ENCODE data around the gene ZNF296. TPM values are rescaled to one million over a fixed set of nuclear protein-coding genes. Genes with fewer than 3 reads are reported as not detected.

Gene ZNF296
- total and polyA plus RNA-seq, 2 of the 13 experiments (the other 11 are each of a cell fraction or from before 2014, with no cell fraction given) = 0.26 to 0.62 TPM

- TF ChIP-seq POLR2AphosphoS2 (IDR thresholded peaks at IDR 0.05; ENCODE audit: low read depth, low read length) (no peak), GABPB1 (CRISPR knock-in tag; IDR thresholded peaks at IDR 0.05) (peak; percentile 33; the same call in 1 of the 2 replicates), IRX3 (CRISPR knock-in tag; IDR thresholded peaks at IDR 0.05; ENCODE audit: borderline replicate concordance, low read depth) (no peak), IRF9 (CRISPR knock-in tag; IDR thresholded peaks at IDR 0.05; ENCODE audit: borderline replicate concordance) (no peak), ZNF513 (CRISPR knock-in tag; conservative IDR thresholded peaks at IDR 0.05) (no peak), ZNF784 (CRISPR knock-in tag; IDR thresholded peaks at IDR 0.05; ENCODE audit: borderline replicate concordance) (no peak), SRSF9 (IDR thresholded peaks at IDR 0.05; ENCODE audit: borderline replicate concordance, insufficient read depth, low read depth, low read length, poor library complexity, severe bottlenecking) (no peak), ZNF749 (CRISPR knock-in tag; IDR thresholded peaks at IDR 0.05; ENCODE audit: borderline replicate concordance) (no peak), FOXK1 (CRISPR knock-in tag; IDR thresholded peaks at IDR 0.05; ENCODE audit: borderline replicate concordance, low read depth) (no peak), GATAD1 (CRISPR knock-in tag; IDR thresholded peaks at IDR 0.05) (0 out of 2 replicates have a peak, but pooled peaks have one; percentile 36), MAFF (IDR thresholded peaks at IDR 0.05; ENCODE audit: low read depth, low read length) (no peak), CENPX (CRISPR knock-in tag; IDR thresholded peaks at IDR 0.05) (no peak), ZUFSP (CRISPR knock-in tag; IDR thresholded peaks at IDR 0.05; ENCODE audit: borderline replicate concordance) (no peak), BHLHE40 (IDR thresholded peaks at IDR 0.05; ENCODE audit: low read length) (no peak), ZNF101 (CRISPR knock-in tag; IDR thresholded peaks at IDR 0.05; ENCODE audit: borderline replicate concordance, low read depth) (no peak), AGO1 (IDR thresholded peaks at IDR 0.05; ENCODE audit: low read depth, low read length, poor library complexity, severe bottlenecking) (no peak), SALL2 (CRISPR knock-in tag; IDR thresholded peaks at IDR 0.05) (no peak), PAX8 (CRISPR knock-in tag; IDR thresholded peaks at IDR 0.05; ENCODE audit: borderline replicate concordance) (no peak), ZNF891 (CRISPR knock-in tag; IDR thresholded peaks at IDR 0.05) (no peak; the same call in 1 of the 2 replicates), SRSF1 (optimal IDR thresholded peaks at IDR 0.05; ENCODE audit: low read depth, low read length) (no peak), HMG20A (CRISPR knock-in tag; IDR thresholded peaks at IDR 0.05; ENCODE audit: borderline replicate concordance) (no peak), SRY (CRISPR knock-in tag; IDR thresholded peaks at IDR 0.05) (no peak), ZNF12 (CRISPR knock-in tag; IDR thresholded peaks at IDR 0.05) (0 out of 2 replicates have a peak, but pooled peaks have one; percentile 29), PCBP1 (IDR thresholded peaks at IDR 0.05; ENCODE audit: borderline replicate concordance, low read depth, low read length) (no peak), ZBTB38 (CRISPR knock-in tag; IDR thresholded peaks at IDR 0.05) (peak; percentile 70; the same call in 1 of the 2 replicates)
Measured at GRCh38 chr19:45103508-45104319, 27.4 kb upstream of the ZNF296 start (continued).
